AG09309 (cell line): ENCODE data around the gene BCL6B.

Experiments used
- DNase-seq: peaks from one replicate; pipeline ENCODE4 v3.0.0-alpha.2; 2010; ENCODE audit warnings: low read depth
- H3K4me3 ChIP-seq: 2 replicates; pipeline ENCODE4 v1.5.1; 2011; ENCODE audit warnings: mild to moderate bottlenecking, low read depth, low read length, moderate library complexity; ENCODE audit not compliant: control insufficient read depth
- TF ChIP-seq, protein P1 (sequence below): IDR thresholded peaks from 2 replicates; pipeline ENCODE4 v1.5.1; 2011; ENCODE audit warnings: mild to moderate bottlenecking, low read depth, low read length, inconsistent platforms; ENCODE audit not compliant: insufficient read depth, control insufficient read depth; ENCODE audit errors: missing control alignments

The BCL6B gene

GRCh38 chr17:7021993-7022778, 664 bp upstream of the BCL6B start:
- H3K4me3 ChIP-seq = peak overlapping the region; percentile 25
- TF ChIP-seq, protein P1, sequence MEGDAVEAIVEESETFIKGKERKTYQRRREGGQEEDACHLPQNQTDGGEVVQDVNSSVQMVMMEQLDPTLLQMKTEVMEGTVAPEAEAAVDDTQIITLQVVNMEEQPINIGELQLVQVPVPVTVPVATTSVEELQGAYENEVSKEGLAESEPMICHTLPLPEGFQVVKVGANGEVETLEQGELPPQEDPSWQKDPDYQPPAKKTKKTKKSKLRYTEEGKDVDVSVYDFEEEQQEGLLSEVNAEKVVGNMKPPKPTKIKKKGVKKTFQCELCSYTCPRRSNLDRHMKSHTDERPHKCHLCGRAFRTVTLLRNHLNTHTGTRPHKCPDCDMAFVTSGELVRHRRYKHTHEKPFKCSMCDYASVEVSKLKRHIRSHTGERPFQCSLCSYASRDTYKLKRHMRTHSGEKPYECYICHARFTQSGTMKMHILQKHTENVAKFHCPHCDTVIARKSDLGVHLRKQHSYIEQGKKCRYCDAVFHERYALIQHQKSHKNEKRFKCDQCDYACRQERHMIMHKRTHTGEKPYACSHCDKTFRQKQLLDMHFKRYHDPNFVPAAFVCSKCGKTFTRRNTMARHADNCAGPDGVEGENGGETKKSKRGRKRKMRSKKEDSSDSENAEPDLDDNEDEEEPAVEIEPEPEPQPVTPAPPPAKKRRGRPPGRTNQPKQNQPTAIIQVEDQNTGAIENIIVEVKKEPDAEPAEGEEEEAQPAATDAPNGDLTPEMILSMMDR = peak; percentile 89
- no peak for DNase-seq

- no peak for DNase-seq
- H3K4me3 ChIP-seq = no peak overlapping the region; the same call in 1 of the 2 replicates
- TF ChIP-seq, protein P1 = no peak
These were observed 939 bp downstream of the BCL6B start for GRCh38 chr17:7023576-7024401.

DNA sequence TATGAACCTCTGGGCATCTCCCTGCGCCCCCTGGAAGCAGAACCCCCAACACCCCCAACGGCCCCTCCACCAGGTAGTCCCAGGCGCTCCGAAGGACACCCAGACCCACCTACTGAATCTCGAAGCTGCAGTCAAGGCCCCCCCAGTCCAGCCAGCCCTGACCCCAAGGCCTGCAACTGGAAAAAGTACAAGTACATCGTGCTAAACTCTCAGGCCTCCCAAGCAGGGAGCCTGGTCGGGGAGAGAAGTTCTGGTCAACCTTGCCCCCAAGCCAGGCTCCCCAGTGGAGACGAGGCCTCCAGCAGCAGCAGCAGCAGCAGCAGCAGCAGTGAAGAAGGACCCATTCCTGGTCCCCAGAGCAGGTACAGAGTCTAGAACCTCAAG, 1.5 kb downstream of the BCL6B start:
- TF ChIP-seq, protein P1 = no peak
- H3K4me3 ChIP-seq = no peak overlapping the region
- no peak for DNase-seq

- TF ChIP-seq, protein P1 = no peak
- no peak for DNase-seq
- no peak overlapping the region for H3K4me3 ChIP-seq
These were observed 2.4 kb downstream of the BCL6B start for GRCh38 chr17:7025245-7025644.

- TF ChIP-seq, protein P1 = no peak
- no peak for DNase-seq
- H3K4me3 ChIP-seq = no peak overlapping the region
These were observed 3.7 kb downstream of the BCL6B start for GRCh38 chr17:7026471-7027115.

- H3K4me3 ChIP-seq = no peak overlapping the region
- DNase-seq = no peak
- TF ChIP-seq, protein P1 = no peak
These were observed 4.5 kb downstream of the BCL6B start for GRCh38 chr17:7027335-7027734.
